Prostate gland (tissue), 2 donors: Measurements from ENCODE around the gene ZNF423.

Source experiments
- POLR2A ChIP-seq: fragments of 450-650 bp; IDR thresholded peaks from one replicate; pipeline ENCODE4 v1.6.1; 2016; ENCODE audit warnings: antibody characterized with exemption, mild to moderate bottlenecking
- TF ChIP-seq, protein P1 (sequence below), 4 experiments: fragments of 200-600 bp in 2 of 4; fragments of 450-650 bp in 2 of 4; sonication (generic) in 2 of 4; IDR thresholded peaks; 1 replicate in 3 of 4; 2 replicates in 1 of 4; pipeline ENCODE4 v1.5.1; 2016 to 2019; ENCODE audit warnings: antibody characterized with exemption in 4 of 4, mild to moderate bottlenecking in 2 of 4, moderate library complexity in 2 of 4

DNA sequence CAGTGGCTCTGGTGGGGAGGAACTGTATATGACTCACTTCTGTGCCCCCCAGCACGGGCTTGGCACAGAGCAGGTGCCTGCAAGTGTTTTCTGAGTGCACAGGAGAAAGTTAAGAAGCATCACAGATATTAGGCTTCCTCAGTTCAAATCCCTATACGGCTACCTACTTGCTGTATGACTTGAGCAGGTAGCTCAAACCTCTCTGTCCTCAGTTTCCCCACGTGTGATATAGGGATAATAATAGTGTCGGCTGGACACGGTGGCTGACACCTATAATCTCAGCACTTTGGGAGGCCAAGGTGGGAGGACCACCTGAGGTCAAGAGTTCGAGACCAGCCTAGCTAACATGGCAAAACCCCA is 386.6 kb downstream of the ZNF423 start:
- TF ChIP-seq POLR2A, result no peak
- TF ChIP-seq, protein P1, sequence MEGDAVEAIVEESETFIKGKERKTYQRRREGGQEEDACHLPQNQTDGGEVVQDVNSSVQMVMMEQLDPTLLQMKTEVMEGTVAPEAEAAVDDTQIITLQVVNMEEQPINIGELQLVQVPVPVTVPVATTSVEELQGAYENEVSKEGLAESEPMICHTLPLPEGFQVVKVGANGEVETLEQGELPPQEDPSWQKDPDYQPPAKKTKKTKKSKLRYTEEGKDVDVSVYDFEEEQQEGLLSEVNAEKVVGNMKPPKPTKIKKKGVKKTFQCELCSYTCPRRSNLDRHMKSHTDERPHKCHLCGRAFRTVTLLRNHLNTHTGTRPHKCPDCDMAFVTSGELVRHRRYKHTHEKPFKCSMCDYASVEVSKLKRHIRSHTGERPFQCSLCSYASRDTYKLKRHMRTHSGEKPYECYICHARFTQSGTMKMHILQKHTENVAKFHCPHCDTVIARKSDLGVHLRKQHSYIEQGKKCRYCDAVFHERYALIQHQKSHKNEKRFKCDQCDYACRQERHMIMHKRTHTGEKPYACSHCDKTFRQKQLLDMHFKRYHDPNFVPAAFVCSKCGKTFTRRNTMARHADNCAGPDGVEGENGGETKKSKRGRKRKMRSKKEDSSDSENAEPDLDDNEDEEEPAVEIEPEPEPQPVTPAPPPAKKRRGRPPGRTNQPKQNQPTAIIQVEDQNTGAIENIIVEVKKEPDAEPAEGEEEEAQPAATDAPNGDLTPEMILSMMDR (IDR thresholded peaks at IDR 0.05), result no peak
